AG04450 (cell line): ENCODE data around the gene DIPK1A. TPM values are rescaled to one million over a fixed set of nuclear protein-coding genes. Genes with fewer than 3 reads are reported as not detected.

Experiments used
- CTCF ChIA-PET: fragments of 300-600, 350-600 bp; formaldehyde crosslinking; extraction: SDS; loops from one replicate; lab custom pipeline; 2022; ENCODE audit warnings: antibody characterized with exemption, inconsistent platforms; lab: Charles Lee
- POLR2A ChIA-PET: fragments of 350-600 bp; formaldehyde crosslinking; extraction: SDS; loops from one replicate; lab custom pipeline; 2021; ENCODE audit warnings: antibody characterized with exemption, inconsistent platforms; lab: Yijun Ruan, JAX
- DNase-seq: peaks from one replicate; pipeline ENCODE4 v3.0.0-alpha.2; 2011; ENCODE audit warnings: low read depth, low spot score
- H3K27ac ChIP-seq: one replicate; pipeline ENCODE4 v1.5.1; 2012; ENCODE audit warnings: low read depth, low read length, control low read depth
- H3K27me3 ChIP-seq: one replicate; pipeline ENCODE4 v1.6.0; 2012; ENCODE audit warnings: low read length; ENCODE audit not compliant: control insufficient read depth, insufficient read depth
- H3K4me3 ChIP-seq: 2 replicates; pipeline ENCODE4 v1.5.1; 2011; ENCODE audit warnings: mild to moderate bottlenecking, low read depth, low read length, control low read depth
- H3K9me3 ChIP-seq: 2 replicates; pipeline ENCODE4 v1.5.1; 2012; ENCODE audit warnings: low read length; ENCODE audit not compliant: control insufficient read depth, insufficient read depth
- CTCF ChIP-seq: IDR thresholded peaks from 2 replicates; pipeline ENCODE4 v1.5.1; 2011; ENCODE audit warnings: low read depth, low read length, control low read depth, inconsistent platforms
- polyA plus RNA-seq: library from polyadenylated mRNA; depleted of rRNA; stranded (reverse); fragments of >200 nt; gene quantifications from 2 replicates; pipeline ENCODE4 v1.2.3, GENCODE V29; 2011

The DIPK1A gene
- polyA plus RNA-seq, 1 experiment: 50.8 TPM

- Histone ChIP-seq H3K27ac (no peak overlapping the region), H3K9me3 (no peaks in the 10 kb centered on the region), H3K4me3 (no peak overlapping the region), H3K27me3 (no peaks in the 10 kb centered on the region)
- POLR2A ChIA-PET: interaction anchor here (0.5 to 0.8 kb wide), 4 partner anchors 27 to 285 kb away, joined by 3 to 12 read pairs (median 4); partner anchors contain the start of gene EVI5
- no peak for TF ChIP-seq CTCF
- CTCF ChIA-PET: interaction anchor here (0.6 to 3.3 kb wide), 7 partner anchors 20 to 799 kb away, joined by 3 to 12 read pairs (median 6); no protein-coding TSS in a partner anchor
- DNase-seq: no peak
Observed at GRCh38 chr1:92838519-92838918, 122.7 kb downstream of the DIPK1A start.

GRCh38 chr1:92837062-92837461 lies 124.2 kb downstream of the DIPK1A start:
- H3K4me3 ChIP-seq: no peak overlapping the region
- TF ChIP-seq CTCF: no peak
- ChIA-PET POLR2A (interaction anchor here (0.7 kb wide), 1 partner anchor 1101 kb away, joined by 3 read pairs; no protein-coding TSS in a partner anchor), CTCF (interaction anchor here (0.8 to 3.3 kb wide), 4 partner anchors 19 to 157 kb away, joined by 3 to 12 read pairs (median 6); no protein-coding TSS in a partner anchor)
- H3K9me3 ChIP-seq: peaks cover under 1% of the 10 kb centered on the region; the same call in 1 of the 2 replicates
- no peak for DNase-seq
- no peak overlapping the region for H3K27ac ChIP-seq
- no peaks in the 10 kb centered on the region for H3K27me3 ChIP-seq

GRCh38 chr1:92834617-92835016 lies 126.6 kb downstream of the DIPK1A start:
- H3K4me3 ChIP-seq: peak overlapping the region; percentile 23

GRCh38 chr1:92833840-92834239 lies 127.4 kb downstream of the DIPK1A start:
- Histone ChIP-seq H3K27me3 (no peaks in the 10 kb centered on the region), H3K4me3 (peak overlapping the region; percentile 97), H3K9me3 (peaks cover 2% of the 10 kb centered on the region; the same call in 1 of the 2 replicates), H3K27ac (peak overlapping the region; percentile 11)
- no peak for DNase-seq
- no peak for TF ChIP-seq CTCF
- ChIA-PET CTCF (interaction anchor here (0.9 to 1.1 kb wide), 2 partner anchors 16 to 85 kb away, joined by 4 to 12 read pairs; no protein-coding TSS in a partner anchor), POLR2A (interaction anchor here (1.5 kb wide), 1 partner anchor 49 kb away, joined by 3 read pairs; the partner anchor contains the start of gene EVI5)

More at GRCh38 chr1:92834617-92835016, 126.6 kb downstream of the DIPK1A start:
- ChIA-PET POLR2A (interaction anchor here (1.5 kb wide), 1 partner anchor 50 kb away, joined by 3 read pairs; the partner anchor contains the start of gene EVI5), CTCF (interaction anchor here (0.9 to 1.1 kb wide), 2 partner anchors 16 to 86 kb away, joined by 4 to 12 read pairs; no protein-coding TSS in a partner anchor)
- Histone ChIP-seq H3K9me3 (peaks cover 2% of the 10 kb centered on the region; the same call in 1 of the 2 replicates), H3K27ac (no peak overlapping the region), H3K27me3 (no peaks in the 10 kb centered on the region)
- DNase-seq: no peak
- no peak for TF ChIP-seq CTCF

- Histone ChIP-seq H3K4me3 (peak overlapping the region; percentile 97), H3K27ac (peak overlapping the region; percentile 74), H3K9me3 (peaks cover 2% of the 10 kb centered on the region; the same call in 1 of the 2 replicates), H3K27me3 (no peaks in the 10 kb centered on the region)
- ChIA-PET POLR2A (interaction anchor here (0.7 to 2.3 kb wide), 12 partner anchors 10 to 129 kb away, joined by 3 to 31 read pairs (median 4); partner anchors contain the start of genes DIPK1A and EVI5), CTCF (interaction anchor here (0.5 to 2.7 kb wide), 25 partner anchors 8 to 1321 kb away, joined by 3 to 15 read pairs (median 5); partner anchors contain the start of gene EVI5)
- no peak for DNase-seq
- TF ChIP-seq CTCF: no peak
Observed at GRCh38 chr1:92832537-92833114, 128.6 kb downstream of the DIPK1A start.
